Type B pancreatic cell (in vitro differentiated cells): Measurements from ENCODE around the gene FREM2. TPM values are rescaled to one million over a fixed set of nuclear protein-coding genes. Genes with fewer than 3 reads are reported as not detected.

Experiments used
- DNase-seq: peaks from one replicate; pipeline ENCODE4 v3.0.0; 2021; ENCODE audit warnings: mixed read lengths; ENCODE audit not compliant: unreplicated experiment; ENCODE audit errors: extremely low spot score
- H3K27ac Mint-ChIP-seq: 2 replicates; pipeline ENCODE4 v1.8.0; 2021; ENCODE audit warnings: mild to moderate bottlenecking, mixed read lengths
- H3K27me3 Mint-ChIP-seq: 2 replicates; pipeline ENCODE4 v1.8.0; 2021; ENCODE audit warnings: mixed read lengths
- H3K36me3 Mint-ChIP-seq: 2 replicates; pipeline ENCODE4 v1.8.0; 2021; ENCODE audit warnings: mixed read lengths
- H3K4me1 Mint-ChIP-seq: one replicate; pipeline ENCODE4 v1.8.0; 2021; ENCODE audit warnings: mixed read lengths; ENCODE audit not compliant: unreplicated experiment
- H3K4me3 Mint-ChIP-seq: 2 replicates; pipeline ENCODE4 v1.8.0; 2021; ENCODE audit warnings: mild to moderate bottlenecking, mixed read lengths
- H3K9me3 Mint-ChIP-seq: 2 replicates; pipeline ENCODE4 v1.8.0; 2021; ENCODE audit warnings: mixed read lengths
- total RNA-seq: library from RNA; stranded (reverse); gene quantifications from 2 replicates; pipeline ENCODE4 v1.2.1, GENCODE V29; 2021; ENCODE audit warnings: low replicate concordance
- TF ChIP-seq, protein P1 (sequence below): fragments of 200-600 bp; sonication (generic); conservative IDR thresholded peaks from 2 replicates; pipeline ENCODE4 v1.5.0; 2021; ENCODE audit warnings: antibody characterized with exemption, mild to moderate bottlenecking

Gene FREM2
- total RNA-seq, 1 donor from 2014 or later, result 42.8 TPM

DNA sequence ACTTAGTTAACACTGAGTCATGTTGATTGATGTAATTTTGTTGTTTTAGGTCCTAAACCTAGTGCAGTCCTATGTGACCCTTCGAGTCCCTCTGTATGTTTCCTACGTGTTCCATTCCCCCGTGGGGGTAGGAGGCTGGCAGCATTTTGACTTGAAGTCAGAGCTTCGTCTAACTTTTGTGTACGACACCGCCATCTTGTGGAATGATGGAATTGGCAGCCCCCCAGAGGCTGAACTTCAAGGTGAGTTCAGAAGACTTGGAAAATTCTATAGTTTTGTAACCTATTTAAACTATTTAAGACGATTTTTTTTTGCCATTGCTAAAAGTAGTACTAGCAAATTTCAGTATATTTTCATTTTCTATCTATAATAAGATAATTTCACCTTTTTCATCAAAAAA is 185.8 kb downstream of the FREM2 start:
- TF ChIP-seq, protein P1, sequence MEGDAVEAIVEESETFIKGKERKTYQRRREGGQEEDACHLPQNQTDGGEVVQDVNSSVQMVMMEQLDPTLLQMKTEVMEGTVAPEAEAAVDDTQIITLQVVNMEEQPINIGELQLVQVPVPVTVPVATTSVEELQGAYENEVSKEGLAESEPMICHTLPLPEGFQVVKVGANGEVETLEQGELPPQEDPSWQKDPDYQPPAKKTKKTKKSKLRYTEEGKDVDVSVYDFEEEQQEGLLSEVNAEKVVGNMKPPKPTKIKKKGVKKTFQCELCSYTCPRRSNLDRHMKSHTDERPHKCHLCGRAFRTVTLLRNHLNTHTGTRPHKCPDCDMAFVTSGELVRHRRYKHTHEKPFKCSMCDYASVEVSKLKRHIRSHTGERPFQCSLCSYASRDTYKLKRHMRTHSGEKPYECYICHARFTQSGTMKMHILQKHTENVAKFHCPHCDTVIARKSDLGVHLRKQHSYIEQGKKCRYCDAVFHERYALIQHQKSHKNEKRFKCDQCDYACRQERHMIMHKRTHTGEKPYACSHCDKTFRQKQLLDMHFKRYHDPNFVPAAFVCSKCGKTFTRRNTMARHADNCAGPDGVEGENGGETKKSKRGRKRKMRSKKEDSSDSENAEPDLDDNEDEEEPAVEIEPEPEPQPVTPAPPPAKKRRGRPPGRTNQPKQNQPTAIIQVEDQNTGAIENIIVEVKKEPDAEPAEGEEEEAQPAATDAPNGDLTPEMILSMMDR, result peak; percentile 87
- H3K4me1 Mint-ChIP-seq, result peaks cover 22% of the 10 kb centered on the region
- no peak for DNase-seq
- H3K9me3 Mint-ChIP-seq, result no peaks in the 10 kb centered on the region
- H3K27ac Mint-ChIP-seq, result no peak overlapping the region
- no peaks in the 10 kb centered on the region for H3K27me3 Mint-ChIP-seq
- no peak overlapping the region for H3K4me3 Mint-ChIP-seq
- H3K36me3 Mint-ChIP-seq, result peaks cover 20% of the 10 kb centered on the region

GRCh38 chr13:38875186-38875875 is 188.5 kb downstream of the FREM2 start:
- no peaks in the 10 kb centered on the region for H3K27me3 Mint-ChIP-seq
- DNase-seq, result no peak

GRCh38 chr13:38879278-38879677 is 192.4 kb downstream of the FREM2 start:
- TF ChIP-seq, protein P1, result no peak
- Mint-ChIP-seq H3K27ac (peak overlapping the region; percentile 25), H3K27me3 (no peaks in the 10 kb centered on the region), H3K4me3 (peak overlapping the region; percentile 68), H3K9me3 (no peaks in the 10 kb centered on the region), H3K36me3 (peaks cover 21% of the 10 kb centered on the region), H3K4me1 (peaks cover 13% of the 10 kb centered on the region)
- DNase-seq, result no peak

More at GRCh38 chr13:38875186-38875875, 188.5 kb downstream of the FREM2 start:
- no peak overlapping the region for H3K27ac Mint-ChIP-seq
- H3K36me3 Mint-ChIP-seq, result peaks cover 25% of the 10 kb centered on the region
- no peak overlapping the region for H3K4me3 Mint-ChIP-seq
- peaks cover 26% of the 10 kb centered on the region for H3K4me1 Mint-ChIP-seq
- H3K9me3 Mint-ChIP-seq, result no peaks in the 10 kb centered on the region
- TF ChIP-seq, protein P1, result no peak

- Mint-ChIP-seq H3K27ac (peak overlapping the region; percentile 25), H3K36me3 (peaks cover 21% of the 10 kb centered on the region), H3K4me3 (no peak overlapping the region), H3K4me1 (peaks cover 13% of the 10 kb centered on the region), H3K27me3 (no peaks in the 10 kb centered on the region), H3K9me3 (no peaks in the 10 kb centered on the region)
- TF ChIP-seq, protein P1, result no peak
- DNase-seq, result no peak
Observed at GRCh38 chr13:38879786-38880185, 192.9 kb downstream of the FREM2 start.

- Mint-ChIP-seq H3K4me3 (no peak overlapping the region), H3K36me3 (peaks cover 20% of the 10 kb centered on the region), H3K27me3 (no peaks in the 10 kb centered on the region), H3K27ac (no peak overlapping the region), H3K9me3 (no peaks in the 10 kb centered on the region), H3K4me1 (peaks cover 10% of the 10 kb centered on the region)
- TF ChIP-seq, protein P1, result no peak
- DNase-seq, result no peak
Observed at GRCh38 chr13:38880397-38880796, 193.5 kb downstream of the FREM2 start.
